HG03565 (cell line): ENCODE data around the gene SLC25A38.
"Not testable (repeated sequence)": the region's sequence is repeated elsewhere in the genome, so short reads cannot be mapped to it uniquely, and the experiment has no call there.

Experiments
- ATAC-seq: cut with Tn5 transposase; IDR thresholded peaks from one replicate; pipeline ENCODE4 v1.9.1; 2021; ENCODE audit warnings: mild to moderate bottlenecking, moderate library complexity; ENCODE audit not compliant: unreplicated experiment

The SLC25A38 gene

GRCh38 chr3:39407259-39407629 is 24.1 kb downstream of the SLC25A38 start:
- ATAC-seq: no peak

- ATAC-seq: no peak
These were observed 24.8 kb downstream of the SLC25A38 start for GRCh38 chr3:39407773-39408492.

- ATAC-seq: no peak
These were observed 25.6 kb downstream of the SLC25A38 start for GRCh38 chr3:39408493-39409372.

GRCh38 chr3:39409514-39410136 is 26.5 kb downstream of the SLC25A38 start:
- no peak for ATAC-seq

- ATAC-seq: no peak
These were observed 27.7 kb downstream of the SLC25A38 start for GRCh38 chr3:39410893-39411292.

GRCh38 chr3:39412668-39413260 is 29.6 kb downstream of the SLC25A38 start:
- no peak for ATAC-seq

GRCh38 chr3:39413691-39414420 is 30.7 kb downstream of the SLC25A38 start:
- ATAC-seq: no peak

GRCh38 chr3:39414421-39414907 is 31.3 kb downstream of the SLC25A38 start:
- no peak for ATAC-seq

GRCh38 chr3:39415302-39415701 is 32.1 kb downstream of the SLC25A38 start:
- ATAC-seq: not testable (repeated sequence)

GRCh38 chr3:39415983-39416382 is 32.8 kb downstream of the SLC25A38 start:
- no peak for ATAC-seq

- ATAC-seq: not testable (repeated sequence)
These were observed 33.8 kb downstream of the SLC25A38 start for GRCh38 chr3:39416998-39417397.

GRCh38 chr3:39418556-39419225 is 35.5 kb downstream of the SLC25A38 start:
- ATAC-seq: not testable (repeated sequence)

- ATAC-seq: no peak
These were observed 36.7 kb downstream of the SLC25A38 start for GRCh38 chr3:39419742-39420315.

- ATAC-seq: no peak
These were observed 37.4 kb downstream of the SLC25A38 start for GRCh38 chr3:39420543-39420942.

GRCh38 chr3:39423436-39423970 is 40.3 kb downstream of the SLC25A38 start:
- ATAC-seq: no peak

- no peak for ATAC-seq
These were observed 43.1 kb downstream of the SLC25A38 start for GRCh38 chr3:39426312-39426711.

- no peak for ATAC-seq
These were observed 44.3 kb downstream of the SLC25A38 start for GRCh38 chr3:39427506-39427905.

GRCh38 chr3:39428745-39429201 is 45.6 kb downstream of the SLC25A38 start:
- no peak for ATAC-seq

GRCh38 chr3:39429466-39429865 is 46.3 kb downstream of the SLC25A38 start:
- ATAC-seq: no peak
